ENCODE results near the gene SLC12A8.

The SLC12A8 gene

GRCh38 chr3:125187599-125187910 lies 25.0 kb downstream of the SLC12A8 start:
- Histone ChIP-seq H3K4me3 (no peak overlapping the region), H3K9me3 (no peaks in the 10 kb centered on the region), H3K4me1 (0 out of 2 replicates have a peak, but pooled peaks cover 2% of the 10 kb centered on the region), H3K27me3 (ENCODE audit: low read depth) (no peaks in the 10 kb centered on the region), H3K36me3 (replicated peaks) (no peaks in the 10 kb centered on the region)
- DNase-seq (ENCODE audit: low spot score in 2 of 2): no peak
- in situ Hi-C loops (cut with MboI; ENCODE audit: low sequenced_read_pairs): no loop called here

GRCh38 chr3:125186800-125187598 lies 25.5 kb downstream of the SLC12A8 start:
- H3K4me1 ChIP-seq: 0 out of 2 replicates have a peak, but pooled peaks cover 2% of the 10 kb centered on the region
- H3K4me3 ChIP-seq: no peak overlapping the region
- in situ Hi-C loops (cut with MboI; ENCODE audit: low sequenced_read_pairs): no loop called here
- no peak for DNase-seq (ENCODE audit: low spot score in 2 of 2)
- no peaks in the 10 kb centered on the region for H3K36me3 ChIP-seq (replicated peaks)
- H3K27me3 ChIP-seq (ENCODE audit: low read depth): no peaks in the 10 kb centered on the region
- no peaks in the 10 kb centered on the region for H3K9me3 ChIP-seq

- H3K4me3 ChIP-seq: no peak overlapping the region
- 0 out of 2 replicates have a peak, but pooled peaks cover 2% of the 10 kb centered on the region for H3K4me1 ChIP-seq
- H3K9me3 ChIP-seq: no peaks in the 10 kb centered on the region
- no peak for DNase-seq (ENCODE audit: low spot score in 2 of 2)
- no peaks in the 10 kb centered on the region for H3K27me3 ChIP-seq (ENCODE audit: low read depth)
- in situ Hi-C loops (cut with MboI; ENCODE audit: low sequenced_read_pairs): no loop called here
- no peaks in the 10 kb centered on the region for H3K36me3 ChIP-seq (replicated peaks)
Measured at GRCh38 chr3:125186261-125186787, 26.2 kb downstream of the SLC12A8 start.

GRCh38 chr3:125185805-125186204 lies 26.7 kb downstream of the SLC12A8 start:
- Histone ChIP-seq H3K4me1 (0 out of 2 replicates have a peak, but pooled peaks cover 2% of the 10 kb centered on the region), H3K27me3 (ENCODE audit: low read depth) (no peaks in the 10 kb centered on the region), H3K9me3 (no peaks in the 10 kb centered on the region), H3K4me3 (no peak overlapping the region), H3K36me3 (replicated peaks) (no peaks in the 10 kb centered on the region)
- in situ Hi-C loops (cut with MboI; ENCODE audit: low sequenced_read_pairs): no loop called here
- no peak for DNase-seq (ENCODE audit: low spot score in 2 of 2)

- no peaks in the 10 kb centered on the region for H3K4me1 ChIP-seq
- no peak for DNase-seq (ENCODE audit: low spot score in 2 of 2)
- H3K9me3 ChIP-seq: no peaks in the 10 kb centered on the region
- H3K36me3 ChIP-seq (replicated peaks): no peaks in the 10 kb centered on the region
- no peaks in the 10 kb centered on the region for H3K27me3 ChIP-seq (ENCODE audit: low read depth)
- in situ Hi-C loops (cut with MboI; ENCODE audit: low sequenced_read_pairs): no loop called here
- no peak overlapping the region for H3K4me3 ChIP-seq
Measured at GRCh38 chr3:125179884-125180240, 32.7 kb downstream of the SLC12A8 start.

GRCh38 chr3:125179143-125179883 lies 33.2 kb downstream of the SLC12A8 start:
- DNase-seq (ENCODE audit: low spot score in 2 of 2): no peak
- in situ Hi-C loops (cut with MboI; ENCODE audit: low sequenced_read_pairs): no loop called here

GRCh38 chr3:125177746-125178145 lies 34.8 kb downstream of the SLC12A8 start:
- in situ Hi-C loops (cut with MboI; ENCODE audit: low sequenced_read_pairs): no loop called here

More at GRCh38 chr3:125179143-125179883, 33.2 kb downstream of the SLC12A8 start:
- Histone ChIP-seq H3K27me3 (ENCODE audit: low read depth) (no peaks in the 10 kb centered on the region), H3K36me3 (replicated peaks) (no peaks in the 10 kb centered on the region), H3K9me3 (no peaks in the 10 kb centered on the region), H3K4me1 (no peaks in the 10 kb centered on the region), H3K4me3 (no peak overlapping the region)

GRCh38 chr3:125175295-125176078 lies 37.1 kb downstream of the SLC12A8 start:
- Histone ChIP-seq H3K9me3 (no peaks in the 10 kb centered on the region), H3K4me3 (no peak overlapping the region), H3K36me3 (replicated peaks) (no peaks in the 10 kb centered on the region), H3K27me3 (ENCODE audit: low read depth) (no peaks in the 10 kb centered on the region), H3K4me1 (no peaks in the 10 kb centered on the region)
- DNase-seq (ENCODE audit: low spot score in 2 of 2): no peak
- in situ Hi-C loops (cut with MboI; ENCODE audit: low sequenced_read_pairs): no loop called here

More at GRCh38 chr3:125177746-125178145, 34.8 kb downstream of the SLC12A8 start:
- no peaks in the 10 kb centered on the region for H3K9me3 ChIP-seq
- DNase-seq (ENCODE audit: low spot score in 2 of 2): no peak
- H3K4me3 ChIP-seq: no peak overlapping the region
- H3K27me3 ChIP-seq (ENCODE audit: low read depth): no peaks in the 10 kb centered on the region
- H3K36me3 ChIP-seq (replicated peaks): no peaks in the 10 kb centered on the region
- H3K4me1 ChIP-seq: no peaks in the 10 kb centered on the region

GRCh38 chr3:125172346-125172745 lies 40.2 kb downstream of the SLC12A8 start:
- Histone ChIP-seq H3K4me1 (no peaks in the 10 kb centered on the region), H3K27me3 (ENCODE audit: low read depth) (no peaks in the 10 kb centered on the region)
- in situ Hi-C loops (cut with MboI; ENCODE audit: low sequenced_read_pairs): no loop called here

GRCh38 chr3:125168711-125169393 lies 43.7 kb downstream of the SLC12A8 start:
- H3K9me3 ChIP-seq: no peaks in the 10 kb centered on the region
- no peak for DNase-seq (ENCODE audit: low spot score in 2 of 2)
- H3K4me1 ChIP-seq: no peaks in the 10 kb centered on the region
- in situ Hi-C loops (cut with MboI; ENCODE audit: low sequenced_read_pairs): no loop called here
- H3K36me3 ChIP-seq (replicated peaks): no peaks in the 10 kb centered on the region
- H3K4me3 ChIP-seq: no peak overlapping the region
- H3K27me3 ChIP-seq (ENCODE audit: low read depth): no peaks in the 10 kb centered on the region

More at GRCh38 chr3:125172346-125172745, 40.2 kb downstream of the SLC12A8 start:
- no peak for DNase-seq (ENCODE audit: low spot score in 2 of 2)
- no peaks in the 10 kb centered on the region for H3K36me3 ChIP-seq (replicated peaks)
- H3K9me3 ChIP-seq: no peaks in the 10 kb centered on the region
- no peak overlapping the region for H3K4me3 ChIP-seq

GRCh38 chr3:125166599-125167136 lies 45.9 kb downstream of the SLC12A8 start:
- no peaks in the 10 kb centered on the region for H3K36me3 ChIP-seq (replicated peaks)
- H3K27me3 ChIP-seq (ENCODE audit: low read depth): no peaks in the 10 kb centered on the region
- no peak for DNase-seq (ENCODE audit: low spot score in 2 of 2)
- H3K4me3 ChIP-seq: no peak overlapping the region
- H3K4me1 ChIP-seq: no peaks in the 10 kb centered on the region
- no peaks in the 10 kb centered on the region for H3K9me3 ChIP-seq
- in situ Hi-C loops (cut with MboI; ENCODE audit: low sequenced_read_pairs): no loop called here

GRCh38 chr3:125165948-125166553 lies 46.5 kb downstream of the SLC12A8 start:
- Histone ChIP-seq H3K36me3 (replicated peaks) (no peaks in the 10 kb centered on the region), H3K4me3 (no peak overlapping the region), H3K27me3 (ENCODE audit: low read depth) (no peaks in the 10 kb centered on the region), H3K4me1 (no peaks in the 10 kb centered on the region), H3K9me3 (no peaks in the 10 kb centered on the region)
- DNase-seq (ENCODE audit: low spot score in 2 of 2): no peak
- in situ Hi-C loops (cut with MboI; ENCODE audit: low sequenced_read_pairs): no loop called here
